Measurements from ENCODE around the gene RASA2. TPM values are rescaled to one million over a fixed set of nuclear protein-coding genes. Genes with fewer than 3 reads are reported as not detected.

Gene RASA2
- total RNA-seq, 2 experiments from 2014 or later: 53.7 to 54.5 TPM

- Mint-ChIP-seq H3K27me3 (no peaks in the 10 kb centered on the region), H3K4me3 (no peak overlapping the region), H3K4me1 (peaks cover 7% of the 10 kb centered on the region), H3K9me3 (peaks cover 5% of the 10 kb centered on the region), H3K27ac (no peak overlapping the region), H3K36me3 (ENCODE audit: low read depth) (peaks cover 29% of the 10 kb centered on the region)
- no peak for DNase-seq
- ChIA-PET POLR2A (interaction anchor here (1.1 kb wide), 1 partner anchor 83 kb away, joined by 4 read pairs; no protein-coding TSS in a partner anchor), CTCF (interaction anchor here (0.7 to 3.9 kb wide), 4 partner anchors 9 to 110 kb away, joined by 3 to 28 read pairs (median 4); no protein-coding TSS in a partner anchor)
Observed at GRCh38 chr3:141570068-141570467, 83.2 kb downstream of the RASA2 start.

- POLR2A ChIA-PET: interaction anchor here (1.2 kb wide), 1 partner anchor 89 kb away, joined by 3 read pairs; the partner anchor contains the start of gene RASA2
- Mint-ChIP-seq H3K27ac (peak overlapping the region; percentile 60), H3K36me3 (ENCODE audit: low read depth) (peaks cover 50% of the 10 kb centered on the region), H3K4me1 (peaks cover 8% of the 10 kb centered on the region), H3K27me3 (no peaks in the 10 kb centered on the region), H3K4me3 (peak overlapping the region; percentile 51), H3K9me3 (no peaks in the 10 kb centered on the region)
- no peak for DNase-seq
- CTCF ChIA-PET: interaction anchor here (1.0 to 2.3 kb wide), 5 partner anchors 70 to 337 kb away, joined by 3 to 10 read pairs (median 3); no protein-coding TSS in a partner anchor
Observed at GRCh38 chr3:141575879-141576743, 89.3 kb downstream of the RASA2 start.

- POLR2A ChIA-PET: interaction anchor here (1.2 kb wide), 1 partner anchor 90 kb away, joined by 3 read pairs; the partner anchor contains the start of gene RASA2
- CTCF ChIA-PET: interaction anchor here (1.0 to 1.4 kb wide), 4 partner anchors 69 to 336 kb away, joined by 3 read pairs; no protein-coding TSS in a partner anchor
- no peaks in the 10 kb centered on the region for H3K9me3 Mint-ChIP-seq
- H3K4me1 Mint-ChIP-seq: peaks cover 8% of the 10 kb centered on the region
- DNase-seq: no peak
- peaks cover 50% of the 10 kb centered on the region for H3K36me3 Mint-ChIP-seq (ENCODE audit: low read depth)
- no peak overlapping the region for H3K27ac Mint-ChIP-seq
- H3K27me3 Mint-ChIP-seq: no peaks in the 10 kb centered on the region
- H3K4me3 Mint-ChIP-seq: no peak overlapping the region
Observed at GRCh38 chr3:141576744-141577052, 89.9 kb downstream of the RASA2 start.

GRCh38 chr3:141578202-141578973, 91.6 kb downstream of the RASA2 start:
- H3K4me1 Mint-ChIP-seq: peaks cover 8% of the 10 kb centered on the region
- H3K27ac Mint-ChIP-seq: no peak overlapping the region
- H3K27me3 Mint-ChIP-seq: no peaks in the 10 kb centered on the region
- DNase-seq: no peak
- ChIA-PET POLR2A (interaction anchor here (1.6 kb wide), 1 partner anchor 91 kb away, joined by 5 read pairs; the partner anchor contains the start of gene RASA2), CTCF (interaction anchor here (1.5 kb wide), 1 partner anchor 118 kb away, joined by 9 read pairs; no protein-coding TSS in a partner anchor)
- peaks cover 54% of the 10 kb centered on the region for H3K36me3 Mint-ChIP-seq (ENCODE audit: low read depth)
- no peaks in the 10 kb centered on the region for H3K9me3 Mint-ChIP-seq
- no peak overlapping the region for H3K4me3 Mint-ChIP-seq

GRCh38 chr3:141594357-141594756, 107.5 kb downstream of the RASA2 start:
- H3K36me3 Mint-ChIP-seq (ENCODE audit: low read depth): peaks cover 84% of the 10 kb centered on the region
- ChIA-PET CTCF (no interaction called here), POLR2A (no interaction called here)
- H3K4me1 Mint-ChIP-seq: no peaks in the 10 kb centered on the region
- no peak overlapping the region for H3K4me3 Mint-ChIP-seq
- no peaks in the 10 kb centered on the region for H3K9me3 Mint-ChIP-seq
- H3K27me3 Mint-ChIP-seq: no peaks in the 10 kb centered on the region
- no peak overlapping the region for H3K27ac Mint-ChIP-seq
- DNase-seq: no peak

- Mint-ChIP-seq H3K27me3 (no peaks in the 10 kb centered on the region), H3K27ac (no peak overlapping the region), H3K36me3 (ENCODE audit: low read depth) (peaks cover 84% of the 10 kb centered on the region), H3K9me3 (peaks cover 6% of the 10 kb centered on the region), H3K4me3 (no peak overlapping the region), H3K4me1 (no peaks in the 10 kb centered on the region)
- CTCF ChIA-PET: interaction anchor here (1.2 kb wide), 1 partner anchor 10 kb away, joined by 3 read pairs; no protein-coding TSS in a partner anchor
- POLR2A ChIA-PET: no interaction called here
- no peak for DNase-seq
Observed at GRCh38 chr3:141597931-141598330, 111.1 kb downstream of the RASA2 start.

- POLR2A ChIA-PET: interaction anchor here (1.1 to 1.4 kb wide), 2 partner anchors 21 to 369 kb away, joined by 3 read pairs; partner anchors contain the start of gene PXYLP1
- no peak for DNase-seq
- CTCF ChIA-PET: no interaction called here
- Mint-ChIP-seq H3K4me1 (no peaks in the 10 kb centered on the region), H3K27me3 (no peaks in the 10 kb centered on the region), H3K9me3 (peaks cover 6% of the 10 kb centered on the region), H3K36me3 (ENCODE audit: low read depth) (peaks cover 71% of the 10 kb centered on the region), H3K4me3 (no peak overlapping the region), H3K27ac (no peak overlapping the region)
Observed at GRCh38 chr3:141600331-141600730, 113.5 kb downstream of the RASA2 start.

- no peak for DNase-seq
- Mint-ChIP-seq H3K27me3 (no peaks in the 10 kb centered on the region), H3K4me1 (no peaks in the 10 kb centered on the region), H3K36me3 (ENCODE audit: low read depth) (peaks cover 63% of the 10 kb centered on the region), H3K4me3 (no peak overlapping the region), H3K27ac (no peak overlapping the region), H3K9me3 (peaks cover 6% of the 10 kb centered on the region)
- POLR2A ChIA-PET: no interaction called here
- CTCF ChIA-PET: no interaction called here
Observed at GRCh38 chr3:141602706-141603105, 115.9 kb downstream of the RASA2 start.

GRCh38 chr3:141603473-141604035, 116.7 kb downstream of the RASA2 start:
- Mint-ChIP-seq H3K4me1 (no peaks in the 10 kb centered on the region), H3K36me3 (ENCODE audit: low read depth) (peaks cover 67% of the 10 kb centered on the region), H3K27ac (no peak overlapping the region), H3K4me3 (no peak overlapping the region), H3K9me3 (peaks cover 6% of the 10 kb centered on the region), H3K27me3 (no peaks in the 10 kb centered on the region)
- ChIA-PET CTCF (no interaction called here), POLR2A (no interaction called here)
- DNase-seq: no peak

GRCh38 chr3:141605883-141606282, 119.1 kb downstream of the RASA2 start:
- Mint-ChIP-seq H3K4me3 (no peak overlapping the region), H3K36me3 (ENCODE audit: low read depth) (peaks cover 63% of the 10 kb centered on the region), H3K4me1 (no peaks in the 10 kb centered on the region), H3K27ac (no peak overlapping the region), H3K27me3 (no peaks in the 10 kb centered on the region), H3K9me3 (peaks cover 3% of the 10 kb centered on the region)
- POLR2A ChIA-PET: interaction anchor here (0.6 kb wide), 1 partner anchor 126 kb away, joined by 4 read pairs; no protein-coding TSS in a partner anchor
- DNase-seq: no peak
- CTCF ChIA-PET: no interaction called here

GRCh38 chr3:141608438-141608837, 121.6 kb downstream of the RASA2 start:
- ChIA-PET POLR2A (no interaction called here), CTCF (interaction anchor here (2.2 kb wide), 1 partner anchor 153 kb away, joined by 5 read pairs; no protein-coding TSS in a partner anchor)
- no peak overlapping the region for H3K4me3 Mint-ChIP-seq
- H3K9me3 Mint-ChIP-seq: no peaks in the 10 kb centered on the region
- H3K27me3 Mint-ChIP-seq: no peaks in the 10 kb centered on the region
- DNase-seq: no peak
- H3K36me3 Mint-ChIP-seq (ENCODE audit: low read depth): peaks cover 58% of the 10 kb centered on the region
- no peaks in the 10 kb centered on the region for H3K4me1 Mint-ChIP-seq
- no peak overlapping the region for H3K27ac Mint-ChIP-seq

GRCh38 chr3:141610939-141611338, 124.1 kb downstream of the RASA2 start:
- ChIA-PET CTCF (interaction anchor here (0.8 to 1.1 kb wide), 2 partner anchors 159 to 169 kb away, joined by 3 read pairs; no protein-coding TSS in a partner anchor), POLR2A (interaction anchor here (0.8 kb wide), 1 partner anchor 21 kb away, joined by 3 read pairs; no protein-coding TSS in a partner anchor)
- Mint-ChIP-seq H3K27me3 (no peaks in the 10 kb centered on the region), H3K36me3 (ENCODE audit: low read depth) (peaks cover 58% of the 10 kb centered on the region), H3K9me3 (no peaks in the 10 kb centered on the region), H3K4me3 (no peak overlapping the region), H3K4me1 (no peaks in the 10 kb centered on the region), H3K27ac (no peak overlapping the region)
- DNase-seq: no peak

Data from activated CD4-positive, alpha-beta memory T cell treated with anti-CD3 and anti-CD28 coated beads, Interleukin-2, amount 10 ng/mL, durations not matched to agents 7 days and 5 days (primary cell).